ENCODE results near the gene BCR.

BCR gene

DNA sequence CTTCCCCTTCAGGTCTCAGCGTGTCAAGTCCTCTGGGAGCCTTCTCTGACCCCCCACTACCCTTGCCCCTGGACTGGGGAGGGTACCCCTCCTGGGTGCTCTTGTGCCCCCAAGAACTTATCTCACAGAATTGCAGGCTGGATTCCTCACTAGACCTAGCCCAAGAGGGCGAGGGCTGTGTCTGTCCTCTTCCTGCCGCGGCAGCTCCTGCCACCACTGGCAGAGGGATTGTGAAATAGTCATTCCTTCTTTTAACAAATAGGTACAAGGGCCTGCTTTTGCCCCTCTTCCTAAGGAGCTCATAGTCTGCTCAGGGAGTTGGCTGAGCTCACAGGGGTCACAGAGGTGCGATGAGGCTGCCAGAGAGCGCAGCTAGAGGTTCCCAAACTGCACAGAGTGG lies 29.5 kb upstream of the BCR start:
- in situ Hi-C loops (cut with MboI; ENCODE audit: low sequenced_read_pairs, unreplicated experiment) = no loop called here
- TF ChIP-seq, protein P1, sequence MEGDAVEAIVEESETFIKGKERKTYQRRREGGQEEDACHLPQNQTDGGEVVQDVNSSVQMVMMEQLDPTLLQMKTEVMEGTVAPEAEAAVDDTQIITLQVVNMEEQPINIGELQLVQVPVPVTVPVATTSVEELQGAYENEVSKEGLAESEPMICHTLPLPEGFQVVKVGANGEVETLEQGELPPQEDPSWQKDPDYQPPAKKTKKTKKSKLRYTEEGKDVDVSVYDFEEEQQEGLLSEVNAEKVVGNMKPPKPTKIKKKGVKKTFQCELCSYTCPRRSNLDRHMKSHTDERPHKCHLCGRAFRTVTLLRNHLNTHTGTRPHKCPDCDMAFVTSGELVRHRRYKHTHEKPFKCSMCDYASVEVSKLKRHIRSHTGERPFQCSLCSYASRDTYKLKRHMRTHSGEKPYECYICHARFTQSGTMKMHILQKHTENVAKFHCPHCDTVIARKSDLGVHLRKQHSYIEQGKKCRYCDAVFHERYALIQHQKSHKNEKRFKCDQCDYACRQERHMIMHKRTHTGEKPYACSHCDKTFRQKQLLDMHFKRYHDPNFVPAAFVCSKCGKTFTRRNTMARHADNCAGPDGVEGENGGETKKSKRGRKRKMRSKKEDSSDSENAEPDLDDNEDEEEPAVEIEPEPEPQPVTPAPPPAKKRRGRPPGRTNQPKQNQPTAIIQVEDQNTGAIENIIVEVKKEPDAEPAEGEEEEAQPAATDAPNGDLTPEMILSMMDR (IDR thresholded peaks at IDR 0.05; ENCODE audit: borderline replicate concordance, control extremely low read depth, extremely low read depth, insufficient read depth, missing control alignments) = no peak
- no peak for DNase-seq (ENCODE audit: low spot score)

DNA sequence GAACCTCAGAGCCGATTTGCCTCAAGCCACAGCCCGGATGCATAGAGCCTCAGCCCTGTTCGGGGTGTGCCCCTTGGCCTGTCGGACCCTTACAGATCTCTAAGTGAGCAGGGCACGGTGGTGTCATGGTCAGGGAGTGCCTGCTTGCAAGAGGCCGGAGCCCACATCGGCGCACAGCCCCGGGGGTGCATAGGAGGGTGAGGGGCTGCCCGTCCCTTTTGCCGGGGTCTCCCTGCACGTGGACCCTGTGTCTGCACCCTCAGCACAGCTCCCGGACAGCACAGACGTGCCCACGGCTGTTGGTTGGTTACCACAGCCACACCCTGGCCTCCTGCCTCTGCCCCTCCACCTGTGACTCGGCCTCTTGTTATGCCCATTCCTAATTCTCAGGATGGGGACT lies 28.5 kb upstream of the BCR start:
- in situ Hi-C loops (cut with MboI; ENCODE audit: low sequenced_read_pairs, unreplicated experiment) = no loop called here
- DNase-seq (ENCODE audit: low spot score) = no peak
- TF ChIP-seq, protein P1 (IDR thresholded peaks at IDR 0.05; ENCODE audit: borderline replicate concordance, control extremely low read depth, extremely low read depth, insufficient read depth, missing control alignments) = no peak

DNA sequence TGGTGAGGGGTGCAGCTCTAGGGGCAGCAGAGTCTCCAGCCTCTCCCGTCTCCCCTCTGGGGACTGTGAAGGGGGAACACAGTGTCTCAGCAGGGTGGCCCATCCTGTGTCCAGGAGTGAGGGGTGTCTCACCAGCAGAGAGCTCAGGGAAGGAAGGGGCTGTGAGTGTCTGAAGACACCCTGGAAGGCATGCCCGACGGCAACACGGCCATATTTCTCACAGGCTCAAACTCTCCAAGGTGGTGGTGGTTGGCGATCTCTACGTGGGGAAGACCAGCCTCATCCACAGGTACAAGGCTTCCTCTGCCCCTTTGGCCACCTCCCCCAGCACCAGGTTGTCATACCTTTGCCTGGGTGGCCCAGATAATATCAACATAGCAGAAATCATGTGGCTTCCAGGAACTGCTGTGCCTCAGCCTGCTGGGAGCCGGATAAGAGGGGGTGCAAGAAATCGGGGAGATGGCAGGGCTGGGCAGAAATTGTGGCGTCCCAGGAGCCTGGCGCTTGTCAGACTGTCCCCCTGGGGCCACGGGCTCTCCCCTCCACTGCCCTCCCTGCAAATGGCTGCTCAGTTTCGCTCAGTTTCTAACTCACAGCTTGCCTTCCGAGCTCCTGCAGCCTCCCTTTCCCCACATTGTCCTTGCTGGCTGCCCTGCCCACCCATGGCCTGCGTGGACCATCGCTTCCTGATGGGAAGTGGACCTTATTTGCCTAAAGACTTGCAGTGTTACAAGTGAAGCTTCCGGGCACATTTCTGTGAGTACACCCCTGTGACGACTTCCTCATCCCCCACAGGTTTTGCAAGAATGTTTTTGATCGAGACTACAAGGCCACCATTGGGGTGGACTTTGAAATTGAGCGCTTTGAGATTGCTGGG lies 27.8 kb upstream of the BCR start:
- no peak for DNase-seq (ENCODE audit: low spot score)
- TF ChIP-seq, protein P1 (IDR thresholded peaks at IDR 0.05; ENCODE audit: borderline replicate concordance, control extremely low read depth, extremely low read depth, insufficient read depth, missing control alignments) = no peak
- in situ Hi-C loops (cut with MboI; ENCODE audit: low sequenced_read_pairs, unreplicated experiment) = no loop called here

DNA sequence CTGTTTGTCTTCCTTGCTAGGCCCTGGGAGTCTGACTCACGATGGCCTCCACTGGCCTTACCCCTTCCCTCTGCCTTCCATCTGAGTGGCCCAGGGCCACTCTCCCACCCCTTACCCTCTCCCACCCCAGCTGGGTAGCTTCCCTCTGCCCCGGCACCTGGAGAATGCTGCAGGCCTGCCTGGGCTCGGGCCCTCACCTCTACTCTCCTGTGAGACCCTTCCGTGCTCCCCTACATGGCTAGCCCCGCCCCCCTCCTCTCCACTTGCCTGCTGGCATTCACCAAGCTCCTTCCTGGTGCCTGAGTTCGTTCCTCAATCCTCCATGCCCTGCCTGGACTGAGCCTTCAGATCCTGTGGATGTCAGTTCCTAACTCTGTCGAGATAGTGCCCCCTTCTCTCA lies 26.3 kb upstream of the BCR start:
- no peak for DNase-seq (ENCODE audit: low spot score)
- in situ Hi-C loops (cut with MboI; ENCODE audit: low sequenced_read_pairs, unreplicated experiment) = no loop called here
- TF ChIP-seq, protein P1 (IDR thresholded peaks at IDR 0.05; ENCODE audit: borderline replicate concordance, control extremely low read depth, extremely low read depth, insufficient read depth, missing control alignments) = no peak

DNA sequence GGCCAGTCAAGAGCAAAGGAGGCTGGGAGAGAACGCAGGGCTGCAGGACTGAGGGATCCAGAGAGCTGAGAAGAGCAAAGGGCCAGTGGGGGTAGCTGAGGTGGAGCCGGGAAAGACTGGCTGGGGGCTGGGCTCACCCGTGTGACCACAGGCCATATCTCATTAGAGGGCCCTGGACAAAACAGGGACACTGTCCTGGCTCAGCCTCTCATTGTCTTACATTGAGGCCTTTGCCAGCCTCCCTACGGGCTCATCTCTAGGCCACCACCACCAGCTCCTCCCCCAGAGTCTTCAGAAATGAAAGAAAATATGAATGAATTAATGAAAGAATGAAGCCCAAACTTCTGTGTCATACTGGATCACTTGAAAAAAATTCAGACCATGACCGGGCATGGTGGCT lies 25.8 kb upstream of the BCR start:
- no peak for DNase-seq (ENCODE audit: low spot score)
- in situ Hi-C loops (cut with MboI; ENCODE audit: low sequenced_read_pairs, unreplicated experiment) = no loop called here
- TF ChIP-seq, protein P1 (IDR thresholded peaks at IDR 0.05; ENCODE audit: borderline replicate concordance, control extremely low read depth, extremely low read depth, insufficient read depth, missing control alignments) = no peak

DNA sequence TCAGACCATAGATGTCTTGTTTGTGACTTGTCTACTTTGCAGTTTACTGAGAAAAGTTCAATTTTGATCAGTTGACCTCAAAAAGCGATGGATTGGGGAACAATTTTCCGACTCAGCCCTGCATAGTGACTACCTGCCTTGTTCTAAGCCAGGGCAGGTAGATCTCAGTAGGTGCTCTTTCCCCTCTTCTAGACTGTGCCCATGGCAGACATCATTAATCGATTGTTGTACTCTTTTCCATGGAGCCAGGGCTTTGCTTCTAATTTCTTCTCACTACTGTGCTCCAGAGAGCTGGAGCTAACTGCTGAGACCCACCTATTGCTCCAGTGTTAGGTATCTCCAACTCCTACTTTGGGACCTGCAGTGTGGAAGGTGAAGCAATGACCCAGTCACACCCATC lies 25.2 kb upstream of the BCR start:
- TF ChIP-seq, protein P1 (IDR thresholded peaks at IDR 0.05; ENCODE audit: borderline replicate concordance, control extremely low read depth, extremely low read depth, insufficient read depth, missing control alignments) = no peak
- DNase-seq (ENCODE audit: low spot score) = no peak
- in situ Hi-C loops (cut with MboI; ENCODE audit: low sequenced_read_pairs, unreplicated experiment) = no loop called here

Data from GM13976 (cell line).